Kasumi-1 (cell line): ENCODE data around the gene MAMDC4.
A peak's percentile ranks its signal among the peaks of the same experiment; 100 is the strongest.
"Not testable (repeated sequence)": the region's sequence is repeated elsewhere in the genome, so short reads cannot be mapped to it uniquely, and the experiment has no call there.

Source experiments
- DNase-seq, 2 experiments: peaks; one replicate each; lab custom pipeline; 2025; lab: John Stamatoyannopoulos, UW

MAMDC4 gene

DNA sequence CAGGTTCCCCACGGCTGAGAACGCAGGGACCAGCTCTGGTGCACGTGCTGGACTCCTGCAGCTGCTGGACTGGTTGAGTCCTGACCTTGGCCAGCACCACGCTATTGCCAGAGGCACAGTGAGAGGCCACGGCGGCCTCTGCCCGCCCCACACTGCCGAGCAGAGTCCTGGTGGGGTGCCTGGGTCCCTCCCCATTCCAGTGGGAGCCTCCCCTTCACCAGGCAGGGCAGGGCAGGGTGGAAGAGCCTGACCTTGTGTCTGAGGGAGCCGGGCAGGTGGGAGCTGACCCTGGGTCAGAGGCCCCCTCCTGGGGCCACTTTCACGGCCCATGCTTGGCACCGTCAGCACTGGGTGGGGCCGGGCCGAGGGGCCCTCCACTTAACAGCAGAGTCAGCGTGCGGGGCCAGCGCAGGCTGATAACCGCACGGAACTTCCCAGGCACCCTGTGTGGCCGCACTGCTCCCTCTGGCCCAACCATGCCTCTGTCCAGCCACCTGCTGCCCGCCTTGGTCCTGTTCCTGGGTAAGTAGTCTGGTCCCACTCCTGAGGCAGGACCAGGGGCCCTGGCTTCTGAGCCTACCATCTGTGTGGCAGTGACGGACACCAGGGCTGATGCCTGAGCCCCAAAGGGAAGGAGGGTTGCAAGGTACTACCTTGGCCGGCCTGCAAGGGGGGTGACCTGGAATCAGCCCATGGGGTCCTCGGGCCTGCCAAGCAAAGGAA lies at the start of gene MAMDC4:
Gene MAMDC4 (plus strand): TSS at position 406 of the 723 bp plus-strand sequence. CDS start 71 bp downstream, at position 477.
- no peak for DNase-seq

DNA sequence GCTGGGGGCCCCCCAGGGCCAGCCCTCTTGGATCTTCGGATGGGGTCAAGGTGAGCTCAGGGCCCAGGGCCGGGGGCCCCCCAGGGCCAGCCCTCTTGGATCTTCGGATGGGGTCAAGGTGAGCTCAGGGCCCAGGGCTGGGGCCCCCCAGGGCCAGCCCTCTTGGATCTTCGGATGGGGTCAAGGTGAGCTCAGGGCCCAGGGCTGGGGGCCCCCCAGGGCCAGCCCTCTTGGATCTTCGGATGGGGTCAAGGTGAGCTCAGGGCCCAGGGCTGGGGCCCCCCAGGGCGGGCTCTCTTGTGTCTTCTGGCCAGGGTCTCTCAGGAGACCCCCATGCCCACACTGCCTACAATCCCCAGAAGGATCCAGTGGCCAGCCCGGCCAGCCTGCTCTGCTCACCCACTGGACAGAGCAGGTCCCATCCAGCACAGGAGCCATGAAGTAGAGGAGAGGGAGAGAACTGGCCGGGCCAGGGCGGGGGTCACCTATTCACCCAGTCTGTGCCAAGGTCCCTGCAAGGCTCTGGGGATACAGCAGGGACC lies 49.1 kb upstream of the MAMDC4 start:
- DNase-seq = not testable (repeated sequence)

DNA sequence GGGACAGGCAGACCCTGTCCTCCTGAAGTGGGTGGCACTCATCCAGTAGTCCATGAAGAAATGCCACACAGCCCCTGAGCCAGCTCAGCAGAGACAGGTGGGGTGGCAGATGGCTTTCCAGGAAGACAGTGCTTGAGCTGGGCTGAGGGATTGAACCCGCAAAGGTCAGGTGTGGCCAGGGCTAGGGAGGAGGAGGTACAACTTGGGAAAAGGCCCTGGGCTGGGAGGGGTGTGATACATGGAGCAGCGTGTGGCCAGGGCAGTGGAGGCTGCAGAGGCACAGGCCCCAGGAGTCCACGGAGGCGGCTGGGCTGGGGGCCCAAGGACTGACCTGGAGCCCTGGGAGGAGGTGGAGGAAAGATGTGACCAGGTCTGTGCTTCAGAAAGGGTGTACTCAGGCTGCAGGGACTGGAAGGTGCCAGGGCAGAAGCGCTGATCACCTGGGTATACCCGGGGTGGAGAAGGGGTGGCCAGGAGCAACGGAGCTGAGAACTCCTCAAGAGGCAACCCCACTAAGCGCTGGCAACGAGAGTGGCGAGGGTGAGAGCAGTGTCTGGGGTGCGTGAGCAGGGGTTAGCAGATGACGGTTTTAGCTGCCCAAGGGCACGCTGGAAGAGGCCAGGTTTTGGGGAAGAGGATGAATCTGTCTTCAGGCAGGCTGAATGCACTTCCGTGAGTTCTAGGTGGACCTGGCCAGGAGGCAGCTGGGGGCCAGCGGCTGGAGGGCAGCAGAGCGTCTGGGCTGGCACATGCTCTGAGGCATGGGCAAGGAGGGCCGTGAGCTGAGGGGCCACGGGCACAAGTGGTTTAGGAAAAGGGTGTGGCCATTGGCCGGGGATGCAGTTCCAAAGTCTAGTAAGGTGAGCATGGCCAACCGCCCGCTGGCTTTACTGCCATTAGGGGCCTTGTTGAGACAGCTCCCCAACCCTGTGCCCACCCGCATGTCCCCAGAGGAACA lies 48.3 kb upstream of the MAMDC4 start:
- DNase-seq = no peak

DNA sequence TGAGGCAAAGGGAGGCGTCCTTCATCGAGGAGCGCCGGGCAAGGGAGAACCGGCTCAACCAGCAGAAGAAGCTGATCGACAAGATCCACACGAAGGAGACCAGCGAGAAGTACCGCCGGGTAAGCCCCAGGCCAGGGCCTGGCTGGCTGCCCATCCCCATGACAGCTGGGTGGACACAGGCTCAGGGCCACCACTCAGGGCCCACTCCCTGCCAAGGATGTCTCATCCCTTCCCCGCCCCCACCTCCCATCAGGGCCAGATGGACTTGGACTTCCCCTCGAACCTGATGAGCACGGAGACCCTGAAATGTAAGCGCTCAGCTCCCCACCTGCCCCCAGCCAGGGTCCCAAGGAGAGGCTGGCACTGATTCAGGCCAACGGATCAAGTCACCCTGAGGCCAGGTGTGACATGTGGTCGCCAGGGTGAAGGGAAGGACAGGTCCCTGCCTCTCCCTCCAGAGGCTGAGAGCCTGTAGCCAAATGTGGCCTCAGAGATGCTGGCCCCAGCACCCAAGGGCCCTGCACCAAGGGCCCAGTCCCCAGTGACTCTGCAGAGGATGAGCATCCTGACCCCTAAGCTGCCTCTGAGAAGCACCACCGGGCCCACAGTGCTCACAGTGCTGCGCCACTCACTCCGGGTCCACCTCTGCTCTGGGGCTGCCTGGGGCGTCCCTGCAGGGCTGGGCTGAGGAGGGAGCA lies 47.5 kb upstream of the MAMDC4 start:
- DNase-seq = no peak

DNA sequence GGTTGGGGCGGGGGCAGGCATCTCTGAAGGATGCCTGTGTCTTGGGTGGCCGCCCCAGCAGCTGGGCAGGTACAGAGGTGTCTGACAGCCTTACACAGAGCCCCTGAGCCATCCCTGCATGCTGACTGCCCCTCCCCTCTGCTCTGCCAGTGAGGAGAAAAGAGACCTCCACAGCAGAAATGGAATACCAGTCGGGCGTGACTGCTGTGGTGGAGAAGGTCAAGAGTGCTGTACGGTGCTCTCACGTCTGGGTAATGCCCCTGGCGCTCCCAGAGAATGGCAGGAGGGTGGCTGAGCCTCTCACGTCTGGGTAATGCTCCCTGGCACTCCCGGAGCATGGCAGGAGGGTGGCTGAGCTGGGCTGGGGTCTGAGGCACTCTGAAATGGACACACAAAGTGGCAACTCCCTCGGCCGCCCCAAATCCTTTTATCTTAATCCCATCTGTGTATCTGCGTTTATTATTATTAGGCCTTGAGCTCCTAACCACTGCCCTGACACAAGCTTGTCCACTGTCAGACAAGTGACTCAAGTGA lies 46.9 kb upstream of the MAMDC4 start:
- no peak for DNase-seq

DNA sequence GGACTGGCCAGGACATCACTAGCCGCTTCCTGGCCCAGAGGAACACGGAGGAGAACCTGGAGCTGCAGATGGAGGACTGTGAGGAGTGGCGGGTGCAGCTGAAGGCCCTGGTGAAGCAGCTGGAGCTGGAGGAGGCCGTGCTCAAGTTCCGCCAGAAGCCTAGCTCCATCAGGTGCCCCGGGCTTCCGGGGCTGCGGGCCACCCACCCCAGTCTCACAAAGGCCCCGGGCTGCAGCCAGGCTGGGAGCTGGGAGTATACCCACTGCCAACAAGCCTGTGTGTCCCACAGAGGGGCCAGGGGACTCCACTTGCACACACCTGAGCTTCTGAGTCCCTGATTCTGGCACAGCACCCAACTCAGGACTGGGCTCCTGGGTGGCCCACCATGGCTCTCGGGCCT lies 46.1 kb upstream of the MAMDC4 start:
- DNase-seq = no peak

DNA sequence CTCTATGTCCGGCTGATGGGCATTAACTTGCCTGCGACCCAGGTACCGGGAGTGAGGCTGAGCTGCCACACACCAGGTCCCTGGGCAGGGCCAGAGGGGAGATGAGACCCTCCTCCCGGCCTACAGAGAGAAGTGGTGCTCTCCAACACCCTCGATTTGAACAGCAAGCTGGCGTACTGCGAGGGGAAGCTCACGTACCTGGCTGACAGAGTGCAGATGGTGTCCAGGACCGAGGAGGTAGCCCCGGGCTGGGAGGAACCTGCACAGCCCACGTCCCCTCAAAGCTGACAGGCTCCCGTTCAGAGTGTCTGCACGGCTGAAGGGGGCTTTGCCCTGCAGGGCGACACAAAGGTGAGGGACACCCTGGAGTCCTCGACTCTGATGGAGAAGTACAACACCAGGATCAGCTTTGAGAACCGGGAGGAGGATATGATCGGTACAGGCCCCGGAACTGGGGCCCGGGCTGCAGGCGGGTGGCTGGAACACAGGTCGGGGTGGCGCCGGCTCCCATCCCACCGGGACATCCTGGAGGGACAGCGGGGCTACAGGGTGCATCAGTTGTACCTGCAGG lies 45.4 kb upstream of the MAMDC4 start:
- DNase-seq = no peak

DNA sequence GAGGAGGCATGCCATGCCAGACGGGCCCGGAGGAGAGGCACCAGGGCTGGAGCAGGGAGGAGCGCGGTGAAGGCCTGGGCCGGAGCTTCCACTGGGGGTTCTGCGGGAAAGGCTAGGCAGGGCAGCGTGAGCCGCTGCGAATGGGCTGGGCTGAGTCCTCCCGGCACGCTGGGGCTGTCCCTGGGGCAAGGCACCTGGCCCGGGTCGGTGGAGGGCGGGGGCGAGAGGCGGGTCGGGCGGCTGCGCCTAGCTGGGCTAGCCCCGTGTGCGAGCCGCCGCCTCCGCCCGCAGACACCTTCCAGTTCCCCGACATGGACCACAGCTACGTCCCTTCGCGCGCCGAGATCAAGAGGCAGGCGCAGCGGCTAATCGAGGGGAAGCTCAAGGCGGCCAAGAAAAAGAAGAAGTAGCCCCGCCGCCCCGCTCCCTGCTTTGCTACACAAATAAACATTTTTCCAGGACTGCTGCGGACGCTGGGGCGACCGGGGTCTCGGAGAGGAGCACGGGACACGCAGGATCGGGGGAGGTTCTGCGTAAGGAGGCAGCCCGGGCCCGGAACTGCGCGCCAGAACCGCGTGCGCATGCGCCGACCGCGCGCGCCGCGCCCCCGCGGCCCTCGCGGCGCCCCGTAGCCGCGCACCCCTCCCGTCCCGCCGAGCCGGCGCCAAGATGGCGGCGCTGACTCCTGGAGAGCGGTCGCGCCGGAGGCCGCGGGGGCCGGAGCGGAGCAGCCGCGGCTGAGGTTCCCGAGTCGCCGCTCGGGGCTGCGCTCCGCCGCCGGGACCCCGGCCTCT lies 44.7 kb upstream of the MAMDC4 start, which contains the start of gene RABL6:
Gene RABL6 (plus strand): TSS at position 668 of the 794 bp plus-strand sequence. CDS start 249 bp downstream, outside the sequence.
- peak; percentile 64 for DNase-seq

DNA sequence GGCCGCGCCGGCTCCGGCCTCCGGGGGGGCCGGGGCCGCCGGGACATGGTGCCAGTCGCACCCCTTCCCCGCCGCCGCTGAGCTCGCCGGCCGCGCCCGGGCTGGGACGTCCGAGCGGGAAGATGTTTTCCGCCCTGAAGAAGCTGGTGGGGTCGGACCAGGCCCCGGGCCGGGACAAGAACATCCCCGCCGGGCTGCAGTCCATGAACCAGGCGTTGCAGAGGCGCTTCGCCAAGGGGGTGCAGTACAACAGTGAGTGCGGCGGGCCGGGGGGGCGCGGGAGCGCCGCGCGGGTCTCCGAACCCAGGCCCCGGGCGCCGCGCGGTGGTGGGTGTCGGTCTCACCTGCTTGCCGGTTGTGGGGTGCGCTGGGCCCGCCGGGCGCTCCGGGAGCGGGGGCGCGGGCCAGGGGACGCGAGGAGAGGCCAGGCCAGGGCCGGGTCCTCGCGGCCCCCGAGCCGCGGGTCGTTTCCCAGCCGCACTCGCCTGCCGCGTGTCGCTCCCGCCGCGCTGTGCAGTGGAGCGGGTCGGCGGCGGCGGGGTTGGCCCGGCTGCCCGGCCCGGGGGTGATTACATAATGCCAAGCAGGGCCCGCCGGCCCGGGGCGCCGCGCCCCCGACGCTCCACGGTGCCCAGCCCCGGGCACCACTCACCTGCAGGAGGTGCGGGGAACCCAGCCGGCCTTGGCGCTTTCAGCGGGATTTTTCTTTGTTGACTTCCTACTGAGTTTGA lies 43.9 kb upstream of the MAMDC4 start:
- DNase-seq = no peak

DNA sequence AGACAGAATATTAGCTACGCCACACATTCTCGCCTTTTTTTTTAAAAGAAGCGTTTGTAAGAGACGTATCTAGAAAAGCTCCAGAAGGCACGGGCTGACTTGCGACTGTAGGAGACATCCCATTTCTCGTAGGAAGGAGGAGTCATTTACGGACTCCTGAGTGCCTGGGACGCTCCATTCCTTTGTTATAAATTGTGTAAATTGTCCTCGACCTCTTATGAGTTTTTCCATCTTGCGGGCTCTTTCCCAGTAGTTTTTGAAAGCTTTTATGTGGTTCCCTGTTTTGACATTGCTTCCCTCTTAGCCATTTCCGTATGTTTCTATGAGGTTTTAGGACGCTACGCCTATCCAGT lies 43.4 kb upstream of the MAMDC4 start:
- peak; percentile 47 to 58 for DNase-seq

DNA sequence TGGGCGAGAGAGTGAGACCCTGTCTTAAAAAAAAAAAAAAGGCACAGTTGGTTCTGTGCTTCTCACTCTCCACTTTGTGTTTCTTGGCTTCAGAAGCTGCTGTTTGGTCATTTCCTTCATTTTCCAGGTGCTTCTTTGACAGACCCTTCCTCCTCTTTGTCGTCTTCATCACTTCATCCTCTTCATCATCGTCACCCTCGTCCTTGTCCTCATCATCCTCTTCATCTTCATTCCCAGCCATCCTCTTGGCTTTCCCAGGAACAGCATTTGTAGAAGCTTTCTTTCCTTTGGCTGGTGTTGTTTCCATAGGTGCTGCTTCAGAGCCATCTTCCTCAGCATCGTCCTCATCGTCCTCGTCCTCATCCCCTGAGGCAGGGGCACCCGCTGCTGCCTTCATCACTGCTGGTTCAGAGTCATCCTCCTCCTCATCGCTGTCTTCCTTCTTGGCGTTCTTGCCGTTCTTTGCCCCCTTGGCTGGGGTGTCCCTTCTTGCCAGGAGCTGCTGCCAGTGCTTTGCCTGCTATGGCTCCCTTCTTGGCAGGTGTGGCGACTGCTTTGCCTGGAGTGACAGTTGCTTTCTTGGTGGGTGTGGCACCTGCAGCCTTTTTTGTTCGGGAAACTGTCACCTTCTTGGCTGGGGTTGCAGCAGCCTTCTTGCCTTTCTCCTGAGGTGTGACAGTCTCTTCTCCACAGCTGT lies 37.3 kb upstream of the MAMDC4 start:
- no peak for DNase-seq

DNA sequence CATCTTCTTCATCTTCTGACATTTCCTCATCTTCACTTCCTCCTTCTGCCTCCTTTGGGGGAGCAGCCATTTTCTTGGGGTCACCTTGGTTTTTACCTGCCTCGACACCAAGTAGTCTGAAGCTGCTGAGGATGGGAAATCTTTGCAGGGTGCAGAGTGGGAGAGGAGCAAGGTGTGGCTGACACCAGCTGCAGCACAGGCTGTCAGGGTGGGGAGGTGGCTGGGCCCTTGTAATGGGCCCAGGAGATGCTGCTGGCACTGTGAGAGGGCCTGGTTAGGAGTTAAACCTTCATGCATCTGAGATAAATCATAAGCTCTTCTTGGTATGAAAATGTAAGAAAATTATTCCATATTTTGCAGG lies 36.7 kb upstream of the MAMDC4 start:
- no peak for DNase-seq

DNA sequence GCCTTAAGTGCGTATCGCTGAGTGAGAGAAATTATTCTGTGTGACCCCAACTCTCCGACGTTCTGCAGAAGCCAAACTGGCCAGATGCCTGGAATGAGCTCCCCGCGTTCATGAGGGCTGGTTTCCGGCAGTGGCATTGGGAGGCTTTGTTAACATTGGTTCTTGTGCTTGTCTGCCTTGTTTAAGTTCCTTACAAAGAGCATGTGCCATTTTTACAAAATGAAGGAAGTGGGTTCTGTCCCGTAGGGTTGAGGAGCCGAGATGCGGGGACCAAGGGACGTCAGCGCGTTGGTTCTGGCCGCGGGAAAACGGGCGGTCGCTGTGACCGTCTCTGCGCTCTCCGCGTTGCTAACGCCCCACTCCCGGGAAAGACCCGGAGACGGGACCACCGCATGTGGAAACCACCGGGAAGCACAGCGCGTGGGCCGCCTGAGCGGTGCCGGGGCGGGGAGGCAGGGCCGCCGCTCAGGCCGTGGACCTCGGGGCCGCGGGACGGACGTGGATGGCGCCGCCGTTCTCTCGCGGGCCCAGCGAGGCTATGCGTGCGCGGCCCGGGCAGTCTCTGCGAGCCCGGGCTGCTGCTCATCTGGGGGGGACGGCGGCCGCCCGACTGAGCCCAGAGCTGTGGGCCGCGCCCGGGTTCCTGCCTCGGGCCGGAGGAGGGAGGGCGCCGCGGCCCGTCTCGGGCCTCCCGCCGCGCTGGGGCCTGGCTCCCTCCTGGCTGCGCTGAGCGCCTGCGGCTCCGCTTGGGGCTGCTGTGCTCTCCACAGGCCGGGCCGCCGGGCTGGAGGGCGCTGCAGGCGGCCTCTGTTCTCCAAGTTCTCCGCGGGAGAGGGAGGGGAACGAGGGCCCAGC lies 30.9 kb upstream of the MAMDC4 start:
- no peak for DNase-seq

DNA sequence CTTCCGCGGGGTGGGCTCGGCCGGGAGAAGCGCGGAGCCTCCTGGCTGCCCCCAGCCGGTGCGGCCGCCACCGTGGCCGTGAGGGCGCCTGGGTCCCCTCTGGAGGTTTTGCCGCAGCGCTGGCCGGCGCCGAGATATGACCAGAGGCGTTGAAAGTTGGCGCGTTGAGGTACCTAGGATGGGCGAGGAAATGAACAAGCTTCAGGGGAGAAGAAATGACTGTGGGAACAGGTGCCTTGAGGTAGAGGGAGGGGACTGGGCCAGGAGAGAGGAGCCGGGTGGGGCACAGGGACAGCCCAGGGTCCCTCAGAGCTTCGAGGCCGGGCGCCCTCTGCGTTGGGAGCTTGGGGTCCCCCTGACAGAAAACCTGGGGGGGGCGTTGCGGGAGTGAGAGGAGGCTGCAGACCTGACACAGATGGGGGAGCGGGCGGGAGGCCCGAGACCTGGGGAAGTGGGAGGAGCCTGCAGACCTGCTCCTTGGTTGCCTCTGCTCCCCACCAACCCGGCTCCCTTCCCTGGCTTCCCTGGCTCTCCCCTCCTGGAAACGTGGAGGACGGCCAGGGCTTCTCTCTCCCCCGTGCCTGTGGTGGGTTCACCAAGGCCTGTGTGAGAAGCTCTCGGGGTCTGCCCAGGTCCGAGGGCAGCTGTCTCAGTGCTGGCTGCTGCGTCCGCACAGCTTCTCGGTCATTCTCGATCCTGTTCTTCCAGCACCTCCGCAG lies 30.2 kb upstream of the MAMDC4 start:
- DNase-seq = no peak

DNA sequence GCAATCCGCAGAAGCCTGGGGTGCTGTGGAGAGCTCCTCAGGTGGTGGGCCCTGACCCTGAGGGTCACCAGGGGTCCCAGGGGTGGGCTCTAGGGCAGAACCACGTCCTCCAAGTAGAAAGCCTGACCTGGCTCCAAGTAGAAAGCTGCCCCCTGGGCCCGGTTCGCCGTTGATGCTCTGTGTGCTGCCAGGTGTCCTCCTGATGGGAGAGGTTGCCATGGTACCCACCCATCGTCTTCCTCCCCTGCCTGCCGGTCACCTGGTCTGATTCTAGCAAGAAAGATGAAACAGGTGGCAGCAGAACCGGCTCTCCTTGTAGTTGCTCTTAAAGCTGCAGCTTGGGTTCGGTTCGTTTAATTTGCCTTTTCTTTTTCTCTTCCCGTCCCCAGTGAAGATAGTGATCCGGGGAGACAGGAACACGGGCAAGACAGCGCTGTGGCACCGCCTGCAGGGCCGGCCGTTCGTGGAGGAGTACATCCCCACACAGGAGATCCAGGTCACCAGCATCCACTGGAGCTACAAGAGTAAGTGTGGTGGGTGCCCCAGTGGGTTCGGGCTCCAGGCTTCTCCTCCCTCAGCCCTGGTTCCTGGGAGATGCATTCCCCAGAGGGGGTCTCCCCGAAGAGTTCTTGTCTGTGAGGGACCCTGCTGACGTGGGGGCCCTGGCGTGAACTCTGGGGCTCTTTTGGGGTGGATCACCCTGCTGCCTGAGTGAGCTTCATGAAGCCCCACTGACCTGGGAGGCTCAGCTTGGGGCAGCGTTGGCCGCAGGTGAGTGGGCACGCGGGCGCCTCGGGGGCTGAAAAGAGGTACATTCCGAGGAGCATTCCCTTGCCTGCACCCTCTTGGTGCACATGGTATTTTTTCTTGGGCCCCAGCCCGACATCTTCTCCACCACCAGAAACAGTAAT lies 28.8 kb upstream of the MAMDC4 start:
- DNase-seq = no peak

DNA sequence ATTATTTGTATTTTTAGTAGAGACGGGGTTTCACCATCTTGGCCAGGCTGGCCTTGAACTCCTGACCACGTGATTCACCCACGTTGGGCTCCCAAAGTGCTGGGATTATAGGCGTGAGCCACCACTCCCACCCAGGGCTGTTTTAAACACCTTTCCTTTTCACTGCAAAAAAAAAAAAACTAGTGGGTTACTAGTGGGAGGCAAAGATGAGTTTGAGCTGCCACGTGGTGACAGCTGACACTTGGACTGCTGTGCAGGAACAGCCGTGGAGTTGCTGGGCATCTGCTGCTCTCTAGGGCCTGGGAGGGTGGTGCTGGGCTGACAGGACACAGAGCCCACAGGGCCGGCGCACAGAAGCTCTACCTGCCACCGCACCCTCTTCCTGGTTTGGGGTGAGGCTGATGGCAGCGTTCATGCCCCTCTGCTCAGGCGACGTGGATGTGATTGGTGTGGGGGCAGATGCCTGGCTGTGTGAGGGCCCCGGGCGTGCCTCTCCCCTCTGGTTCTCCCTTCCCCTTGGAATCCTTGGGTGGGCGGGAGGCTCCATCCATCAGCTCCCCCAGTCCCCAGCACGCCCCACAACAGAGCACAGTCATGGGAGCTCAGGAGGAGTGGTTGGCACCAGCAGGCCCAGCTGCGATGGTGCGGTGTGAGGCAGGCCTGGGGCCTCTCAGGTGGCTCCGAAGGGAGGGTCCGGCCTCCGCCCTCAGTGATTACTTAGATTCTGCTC lies 27.5 kb upstream of the MAMDC4 start:
- DNase-seq = no peak
